ENCODE measurements around the gene ZSCAN2.

- TF ChIP-seq POLR2AphosphoS5 (IDR thresholded peaks at IDR 0.05; ENCODE audit: low read depth, low read length) (no peak), TAF1 (IDR thresholded peaks at IDR 0.05; ENCODE audit: borderline replicate concordance, insufficient read depth, low read length) (no peak), SIN3A (IDR thresholded peaks at IDR 0.05; ENCODE audit: borderline replicate concordance, insufficient read depth, low read length) (no peak), REST (IDR thresholded peaks at IDR 0.05; ENCODE audit: insufficient read depth in 1 of 2, low read depth in 2 of 2, low read length in 2 of 2) (no peak)
Measured at GRCh38 chr15:84604826-84605553, 4.2 kb downstream of the ZSCAN2 start.

Measured in PFSK-1 (cell line).